Posterior cingulate gyrus (tissue), 11 donors: ENCODE data around the gene PAK3.

ENCODE experiments used
- DNase-seq, 10 donors: peaks; one replicate each; pipeline versions ENCODE4 v3.0.0 to v3.0.0-alpha.2; 2020 to 2021; ENCODE audit warnings: mixed read lengths in 3 of 10
- intact Hi-C: fragments of 100-400 bp; cut with DNase I; formaldehyde crosslinking; loops from one replicate; pipeline ENCODE4 v1.15.1; 2023

The PAK3 gene

DNA sequence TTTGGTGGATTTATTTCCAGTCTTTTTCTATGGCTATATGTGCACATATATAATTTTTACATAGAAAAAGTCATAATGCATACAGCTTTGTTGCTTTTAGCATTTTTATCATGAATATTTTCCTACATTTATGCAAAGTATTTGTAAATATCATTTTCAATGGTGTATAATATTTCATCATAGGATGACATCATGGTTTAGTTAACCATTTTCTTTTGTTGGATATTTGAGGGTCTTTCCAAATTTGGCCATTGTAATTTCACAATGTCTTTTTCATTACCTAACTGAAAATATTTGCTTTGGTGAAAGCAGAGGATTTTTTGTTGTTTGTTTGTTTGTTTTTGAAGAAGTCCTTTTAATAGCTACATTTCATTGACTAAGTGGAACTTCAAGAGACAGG lies 31.0 kb downstream of the PAK3 start:
- intact Hi-C loops = no loop called here
- DNase-seq = no peak

DNA sequence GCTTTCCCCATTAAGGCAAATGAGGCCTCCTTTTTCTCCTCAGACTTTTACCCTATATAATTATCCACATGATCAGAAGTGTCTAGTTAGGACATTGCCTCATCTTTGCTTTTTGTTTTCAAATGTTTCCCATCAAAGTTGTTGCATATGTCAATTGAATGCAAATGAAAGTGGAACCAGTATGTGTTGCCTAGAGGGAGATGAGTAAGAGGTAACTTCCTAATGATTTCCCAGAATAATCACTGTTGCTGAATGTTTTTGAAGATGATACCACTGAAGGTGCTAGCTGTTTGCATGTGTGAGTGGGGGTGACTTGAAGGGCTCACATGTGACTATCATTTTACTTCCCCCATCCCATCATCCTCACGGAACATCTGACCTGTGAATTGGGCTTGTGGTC lies 33.9 kb downstream of the PAK3 start:
- intact Hi-C loops = no loop called here
- DNase-seq = no peak

DNA sequence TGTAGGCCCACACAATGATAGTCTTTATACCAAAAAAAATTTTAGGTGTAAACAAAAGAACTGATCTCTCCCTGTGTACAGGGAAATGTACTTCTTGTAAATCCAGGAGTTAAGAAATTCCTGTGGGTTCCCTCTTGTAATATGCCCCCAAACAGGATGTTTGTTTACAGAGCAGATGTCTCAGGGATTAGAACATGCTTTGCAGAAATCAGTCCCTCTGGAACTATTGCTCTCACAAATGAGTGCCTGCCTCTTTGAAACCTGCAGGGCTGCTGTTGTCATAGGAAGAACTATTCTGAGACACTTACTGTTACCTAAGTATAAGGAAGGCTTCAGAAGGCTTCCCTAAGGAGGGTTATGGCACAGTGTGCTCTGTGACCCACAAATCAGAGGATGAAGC lies 35.6 kb downstream of the PAK3 start:
- no peak for DNase-seq
- intact Hi-C loops = no loop called here

DNA sequence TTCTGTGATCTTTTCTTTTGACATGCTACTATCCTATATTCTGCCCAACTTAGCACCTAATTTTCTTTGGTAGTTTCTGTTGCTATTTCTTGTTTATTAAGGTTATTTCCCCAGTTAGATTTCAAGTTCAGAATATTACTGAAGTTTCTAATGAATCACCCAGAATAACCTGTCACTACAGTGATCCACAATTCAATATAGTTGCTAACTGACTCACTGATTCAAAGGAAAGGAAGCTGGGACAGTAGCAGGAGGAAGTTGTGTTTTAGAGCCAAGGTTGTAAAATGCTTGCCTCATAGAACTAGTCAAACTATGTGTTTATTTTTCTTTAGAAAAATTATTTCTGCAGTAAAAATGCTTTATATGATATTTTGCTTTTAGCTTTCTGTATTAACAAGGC lies 37.4 kb downstream of the PAK3 start:
- intact Hi-C loops = no loop called here

DNA sequence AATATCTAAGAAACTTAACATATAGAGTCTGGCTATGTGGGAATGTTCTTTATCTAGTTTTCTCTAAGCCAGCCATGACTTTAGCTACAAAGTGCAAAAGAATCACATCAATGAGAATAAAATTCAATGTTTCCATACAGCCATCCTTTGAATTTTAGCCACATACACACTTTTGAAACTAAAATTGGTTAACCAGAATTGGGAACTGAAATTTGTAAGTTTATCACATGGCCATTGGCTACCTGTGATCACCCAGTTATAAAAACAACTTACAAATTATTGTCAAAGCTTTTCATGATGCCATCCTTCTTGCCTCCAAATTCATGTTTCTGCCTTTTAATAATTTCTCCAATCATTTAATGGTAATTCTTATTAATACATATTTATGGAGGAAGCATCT lies 49.9 kb downstream of the PAK3 start:
- no peak for DNase-seq
- intact Hi-C loops = no loop called here

More for the DNA sequence above, 37.4 kb downstream of the PAK3 start:
- no peak for DNase-seq

DNA sequence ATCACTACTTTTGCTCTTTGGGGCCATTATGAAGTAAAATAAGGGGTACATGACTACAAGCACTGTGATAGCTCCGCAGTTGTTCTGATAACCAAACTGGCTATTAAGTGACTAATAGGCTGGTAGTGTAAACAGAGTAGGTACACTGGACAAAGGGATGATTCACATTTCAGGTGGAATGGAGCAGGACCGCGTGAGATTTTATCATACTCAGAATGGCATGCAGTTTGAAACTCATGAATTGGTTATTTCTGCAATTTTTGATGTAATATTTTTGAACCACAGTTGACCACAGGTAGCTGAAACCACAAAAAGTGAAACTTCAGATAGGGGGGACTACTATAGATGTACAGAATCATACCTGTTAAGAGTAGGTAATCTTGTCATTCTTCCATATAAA lies 55.8 kb downstream of the PAK3 start:
- intact Hi-C loops = no loop called here
- no peak for DNase-seq

DNA sequence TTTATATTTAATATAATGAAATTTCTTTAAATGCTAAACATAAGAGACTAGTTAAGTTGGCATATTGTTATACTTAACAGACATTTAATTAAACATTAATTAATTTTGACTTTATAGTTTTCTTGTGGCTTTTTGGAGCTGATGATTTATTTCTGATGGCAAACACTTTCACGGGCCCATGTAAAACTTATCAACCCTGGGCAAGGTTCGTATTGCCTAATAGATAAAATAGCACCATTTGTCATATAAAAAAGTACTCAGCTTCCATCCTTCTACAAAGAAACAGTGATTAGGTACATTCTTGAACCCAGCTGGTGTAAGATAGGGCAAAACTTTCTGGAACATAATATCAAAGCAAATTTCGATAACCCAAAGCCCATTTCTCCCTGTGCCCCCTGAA lies 63.2 kb downstream of the PAK3 start:
- no peak for DNase-seq
- intact Hi-C loops = no loop called here

DNA sequence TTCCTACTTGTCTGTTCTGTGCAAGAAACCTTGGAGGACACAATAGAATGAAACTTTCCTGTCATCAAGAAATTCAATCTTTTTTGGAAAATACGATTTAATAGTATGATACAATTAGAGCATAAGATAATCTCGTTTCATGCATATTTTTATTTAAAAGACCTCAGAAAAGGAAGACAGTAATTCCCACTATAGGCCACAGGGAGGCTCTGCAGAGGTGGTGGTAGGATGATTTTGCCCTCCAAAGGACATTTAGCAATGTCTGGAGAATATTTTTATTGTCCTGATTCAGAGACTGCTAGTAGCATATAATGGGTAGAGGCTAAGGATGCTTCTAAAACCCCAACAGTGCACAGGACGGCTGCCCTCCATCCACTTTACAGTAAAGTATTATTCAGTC lies 68.7 kb downstream of the PAK3 start:
- intact Hi-C loops = loop anchor here (10.0 kb wide), 1 partner anchor 280 kb away; no protein-coding TSS in a partner anchor

DNA sequence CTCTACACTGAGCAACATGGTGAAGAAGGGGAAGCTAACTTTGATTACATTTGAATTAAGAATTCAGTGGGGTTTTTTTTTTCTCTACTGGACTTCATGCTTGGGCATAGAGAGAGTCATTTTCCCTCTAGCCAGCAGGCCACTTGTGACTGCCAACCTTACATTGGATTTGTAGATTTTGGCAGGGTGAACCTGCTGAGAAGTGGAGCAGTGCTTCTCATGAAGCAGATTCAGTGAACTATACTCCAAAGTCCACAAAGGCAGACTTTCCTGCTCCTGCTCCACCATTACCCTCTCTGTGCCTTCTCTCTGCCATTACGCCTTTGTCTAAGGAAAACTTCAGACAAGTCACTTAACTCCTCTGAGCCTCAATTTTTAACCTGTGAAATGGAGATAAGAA lies 69.9 kb downstream of the PAK3 start:
- intact Hi-C loops = loop anchor here (10.0 kb wide), 1 partner anchor 279 kb away; no protein-coding TSS in a partner anchor

More for the DNA sequence above, 68.7 kb downstream of the PAK3 start:
- no peak for DNase-seq

DNA sequence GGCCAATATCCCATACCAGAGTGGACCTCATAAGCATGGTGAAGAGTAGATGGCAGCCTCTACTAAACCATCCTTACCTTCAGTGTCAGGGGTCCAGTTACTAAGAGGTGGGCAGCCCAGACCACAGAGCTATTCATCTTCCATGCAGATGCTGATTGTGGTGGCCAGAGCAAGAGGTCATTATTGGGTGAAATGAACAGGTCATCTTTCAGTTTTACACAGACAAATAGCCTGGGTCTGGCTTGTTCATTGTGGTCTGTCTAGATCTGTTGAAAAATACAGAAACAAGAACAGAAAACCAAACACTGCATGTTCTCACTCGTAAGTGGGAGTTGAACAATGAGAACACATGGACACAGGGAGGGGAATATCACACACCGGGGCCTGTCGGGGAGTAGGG lies 71.3 kb downstream of the PAK3 start:
- intact Hi-C loops = loop anchor here (10.0 kb wide), 1 partner anchor 277 kb away; no protein-coding TSS in a partner anchor
- no peak for DNase-seq

More for the DNA sequence above, 69.9 kb downstream of the PAK3 start:
- no peak for DNase-seq

DNA sequence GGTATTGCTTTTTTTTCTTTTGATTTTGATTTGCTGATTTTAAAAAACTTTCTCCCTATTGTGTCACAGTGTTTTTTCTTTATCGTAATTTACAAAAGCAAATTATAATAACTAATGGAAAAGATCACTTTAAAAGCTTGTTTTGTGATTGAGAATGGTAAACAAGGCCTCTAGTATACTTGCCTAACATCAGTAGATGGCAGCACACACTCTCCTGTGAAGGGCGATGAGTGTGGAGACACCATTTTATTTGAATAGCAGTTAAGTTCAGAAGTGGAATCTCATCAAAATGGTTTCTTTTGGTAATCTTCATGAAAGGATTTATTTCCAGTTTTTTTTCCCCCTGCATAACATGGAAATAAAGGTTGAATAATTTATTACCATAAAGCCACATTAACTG lies 72.3 kb downstream of the PAK3 start:
- peak in 1 of 10 donors; percentile 2 for DNase-seq
- intact Hi-C loops = loop anchor here (10.0 kb wide), 1 partner anchor 276 kb away; no protein-coding TSS in a partner anchor

DNA sequence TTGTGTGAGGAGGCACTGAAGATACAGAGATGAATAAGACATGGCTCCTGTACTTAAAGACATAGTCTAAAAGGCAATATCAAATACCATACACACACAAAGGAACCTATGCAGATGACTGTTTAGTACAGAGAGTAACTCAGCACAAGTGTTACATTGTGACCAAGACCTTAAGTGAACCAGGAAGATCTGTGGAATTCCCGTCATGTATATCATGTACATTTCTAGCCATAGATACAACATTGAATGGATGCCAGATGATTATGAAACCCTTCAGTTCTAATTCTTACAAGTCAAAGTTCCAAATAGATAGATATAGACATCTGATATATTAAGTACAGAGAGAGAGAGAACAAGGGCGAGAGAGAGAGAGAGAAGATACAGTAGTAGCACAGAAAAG lies 73.2 kb downstream of the PAK3 start:
- intact Hi-C loops = loop anchor here (10.0 kb wide), 1 partner anchor 276 kb away; no protein-coding TSS in a partner anchor
- no peak for DNase-seq

DNA sequence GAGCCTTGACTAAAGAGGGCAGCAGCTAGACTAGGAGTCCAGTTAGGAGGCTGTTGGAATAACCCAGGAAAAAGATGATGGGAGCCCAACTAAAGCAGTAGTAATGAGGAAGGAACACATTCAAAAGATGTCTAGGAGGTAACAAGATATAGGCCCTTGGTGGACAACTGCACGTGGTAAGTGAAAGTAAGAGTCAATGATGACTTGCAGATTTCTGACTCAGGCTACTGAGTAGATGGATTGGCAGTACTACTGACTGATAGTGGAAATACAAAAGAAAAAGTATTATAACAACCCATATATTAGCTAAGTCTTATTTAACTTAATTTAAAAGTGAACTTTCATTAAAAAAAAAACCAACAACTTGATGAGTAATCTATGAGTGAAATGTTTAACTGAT lies 74.0 kb downstream of the PAK3 start:
- no peak for DNase-seq
- intact Hi-C loops = no loop called here

DNA sequence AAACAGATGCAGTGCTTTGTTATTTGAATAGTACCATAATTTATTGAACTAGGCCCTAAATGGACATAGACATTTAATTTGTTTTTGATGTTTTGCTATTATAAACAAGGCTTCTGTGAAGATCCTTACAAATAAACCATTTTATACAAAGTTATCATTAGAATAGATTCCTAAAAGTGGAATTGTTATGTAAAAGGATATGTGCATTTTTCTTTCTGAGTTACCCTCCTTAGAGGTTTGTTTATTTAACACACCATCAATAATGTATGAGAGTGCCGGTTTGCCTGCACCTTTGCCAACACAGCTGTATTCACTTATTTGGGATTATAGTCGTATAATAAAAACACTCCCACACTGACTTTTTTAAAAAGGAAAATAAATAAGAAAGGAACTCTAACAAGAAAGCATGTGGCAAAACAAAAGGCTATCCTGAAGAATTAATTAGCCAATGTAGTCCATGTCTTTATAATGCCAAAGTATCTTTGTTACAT lies 84.8 kb downstream of the PAK3 start:
- intact Hi-C loops = no loop called here
- peak in 1 of 10 donors; percentile 26 for DNase-seq

DNA sequence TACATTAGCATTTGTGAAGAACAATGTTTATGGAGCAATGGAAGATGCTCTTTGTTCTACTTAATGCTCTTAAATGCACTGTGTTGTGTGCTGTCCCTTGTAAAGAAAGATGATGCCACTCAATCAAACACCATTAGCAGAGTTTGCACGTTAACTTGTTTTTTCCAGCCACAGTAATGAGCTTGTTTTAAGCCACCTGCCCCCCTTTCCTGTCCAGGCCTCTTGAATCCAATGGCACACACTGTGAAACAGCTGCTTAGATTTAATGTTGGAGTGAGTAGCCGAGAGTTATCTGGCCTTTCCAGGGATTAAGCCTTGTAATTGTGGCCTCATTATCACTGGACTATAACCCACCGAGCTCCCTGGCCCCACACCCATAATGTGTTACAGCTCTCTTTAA lies 86.0 kb downstream of the PAK3 start:
- intact Hi-C loops = no loop called here
- no peak for DNase-seq

DNA sequence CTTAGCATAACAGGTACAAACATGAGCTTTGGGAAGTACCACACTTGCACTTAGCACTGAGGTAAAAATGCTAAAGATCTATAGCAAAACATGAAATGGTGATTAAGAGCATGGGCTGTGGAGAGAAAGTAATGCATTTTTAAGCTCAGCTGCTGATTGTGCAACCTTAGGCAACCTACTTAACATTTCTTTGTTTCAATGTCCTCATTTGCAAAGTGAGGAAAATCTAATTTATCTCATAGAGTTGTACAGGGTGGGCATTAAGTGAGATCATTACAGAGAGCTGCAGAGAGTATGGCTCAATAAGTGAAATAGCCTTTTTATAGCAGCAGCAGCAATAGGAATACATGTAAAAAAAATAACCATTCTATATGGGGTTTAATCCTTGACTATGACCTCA lies 87.0 kb downstream of the PAK3 start:
- intact Hi-C loops = no loop called here
- DNase-seq = no peak

DNA sequence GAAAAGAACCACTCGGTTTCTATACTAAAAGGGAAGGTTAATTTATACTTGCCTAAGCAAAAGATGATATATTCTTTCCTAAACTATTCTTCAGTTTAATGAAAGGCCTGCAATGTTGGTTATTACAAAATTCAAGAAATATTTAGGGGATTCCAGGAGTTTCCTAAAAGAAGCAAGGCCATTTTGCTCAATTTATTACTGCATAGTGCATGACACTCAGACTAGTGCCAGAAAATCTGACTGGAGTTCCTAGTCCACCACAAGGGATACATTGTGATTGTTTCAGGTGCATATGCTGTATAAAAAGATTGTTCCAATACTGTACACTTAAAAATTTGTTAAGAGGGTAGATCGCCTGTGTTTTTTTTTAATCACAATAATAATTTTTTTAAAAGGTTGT lies 95.6 kb downstream of the PAK3 start:
- no peak for DNase-seq
- intact Hi-C loops = no loop called here

DNA sequence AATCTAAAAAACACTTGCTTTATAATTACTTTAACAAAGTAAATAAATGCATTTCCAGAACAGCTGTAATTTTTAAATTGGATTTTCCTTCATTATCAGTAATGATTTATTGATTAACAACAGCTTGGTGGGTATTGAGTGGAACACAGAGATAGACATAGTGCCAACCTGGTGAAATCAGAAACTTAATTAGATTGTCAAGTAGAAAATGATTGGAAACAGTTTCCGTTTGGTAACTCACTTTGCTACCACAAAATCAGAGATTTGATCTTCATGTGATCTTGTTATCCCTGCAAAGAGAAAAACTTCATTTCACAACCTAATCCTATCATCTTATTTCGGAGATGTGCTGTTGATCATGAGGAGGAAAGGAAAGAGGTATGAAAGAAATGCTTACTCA lies 103.5 kb downstream of the PAK3 start:
- no peak for DNase-seq
- intact Hi-C loops = no loop called here

DNA sequence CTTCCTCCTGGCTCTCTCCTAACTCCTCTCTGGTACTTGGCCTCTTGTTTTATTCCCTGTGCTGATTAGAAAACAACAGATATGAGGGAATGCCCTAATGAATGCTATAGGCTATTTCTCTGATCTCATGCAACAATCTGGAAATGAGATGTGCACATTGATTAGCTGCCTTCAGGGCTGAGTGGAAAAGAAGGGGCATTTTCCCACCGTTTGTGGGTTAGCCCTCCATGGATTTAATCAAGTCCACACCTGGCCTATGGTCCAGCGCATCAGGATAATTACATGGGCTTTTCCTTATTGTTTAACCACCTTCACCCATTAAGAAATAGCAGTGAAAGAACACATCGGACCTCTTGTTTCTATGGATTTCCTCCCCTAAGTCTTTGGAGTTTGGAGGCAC lies 104.3 kb downstream of the PAK3 start:
- intact Hi-C loops = no loop called here
- no peak for DNase-seq

DNA sequence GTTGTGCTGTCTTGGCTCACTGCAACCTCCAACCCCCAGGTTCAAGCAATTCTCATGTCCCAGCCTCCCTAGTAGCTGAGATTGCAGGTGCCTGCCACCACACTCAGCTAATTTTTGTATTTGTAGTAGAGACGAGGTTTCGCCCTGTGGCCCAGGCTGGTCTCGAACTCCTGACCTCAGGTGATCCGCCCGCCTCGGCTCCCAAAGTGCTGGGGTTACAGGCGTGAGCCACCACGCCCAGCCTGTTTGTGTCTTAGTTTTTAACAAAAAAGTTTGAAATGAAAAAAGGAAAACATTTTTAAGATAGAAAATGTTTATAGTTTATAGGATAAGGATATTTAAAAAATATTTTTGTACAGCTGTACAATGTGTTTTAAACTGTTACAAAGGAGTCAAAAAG lies 111.9 kb downstream of the PAK3 start:
- intact Hi-C loops = no loop called here
- DNase-seq = peak in 2 of 10 donors; percentile 40 to 72

DNA sequence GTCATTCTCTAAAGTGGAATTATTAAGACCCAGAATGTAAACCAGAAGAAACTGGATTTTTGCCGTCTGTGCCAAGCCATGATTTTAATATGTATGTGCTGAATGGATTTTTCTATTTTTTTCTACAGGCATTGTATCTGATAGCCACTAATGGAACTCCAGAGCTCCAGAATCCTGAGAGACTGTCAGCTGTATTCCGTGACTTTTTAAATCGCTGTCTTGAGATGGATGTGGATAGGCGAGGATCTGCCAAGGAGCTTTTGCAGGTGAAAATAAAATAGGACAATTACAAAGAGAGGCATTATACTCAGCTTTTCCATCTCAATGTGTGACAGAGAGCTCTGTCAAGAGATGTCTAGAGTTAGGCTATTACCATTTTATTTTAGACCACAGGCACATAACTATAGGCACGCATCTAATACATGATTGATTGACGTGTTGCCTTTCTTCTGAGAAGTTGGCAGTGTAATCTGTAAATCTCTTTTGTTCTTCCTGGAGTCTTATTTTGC lies 120.4 kb downstream of the PAK3 start:
- intact Hi-C loops = no loop called here
- no peak for DNase-seq

DNA sequence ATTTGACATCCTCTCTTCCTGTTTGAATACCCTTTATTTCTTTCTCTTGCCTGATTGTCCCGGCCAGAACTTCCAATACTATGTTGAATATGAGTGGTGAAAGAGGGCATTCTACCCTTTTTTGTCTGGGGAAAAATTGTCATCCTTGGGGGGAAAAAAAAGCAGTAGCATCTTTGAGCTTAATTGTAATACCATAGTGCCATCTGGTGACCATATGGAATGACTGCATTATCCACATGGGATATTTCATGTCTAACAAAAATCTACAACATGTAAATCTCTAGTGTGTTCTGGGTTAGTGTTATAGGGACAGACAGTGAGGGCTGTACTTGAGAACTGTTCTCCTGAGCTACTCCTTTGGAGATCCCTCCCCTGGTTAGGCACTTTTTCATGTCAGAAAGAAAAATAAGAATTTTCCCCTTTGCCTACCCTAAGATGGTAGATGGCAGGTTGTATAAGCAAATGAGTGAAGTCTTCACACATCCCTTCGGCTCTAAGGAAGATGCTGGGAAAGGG lies 148.3 kb downstream of the PAK3 start:
- intact Hi-C loops = loop anchor here (5.0 kb wide), 1 partner anchor 392 kb away; no protein-coding TSS in a partner anchor
- DNase-seq = no peak
